H54 (cell line): Measurements from ENCODE around the gene SRRD.
"Not testable (repeated sequence)": the region's sequence is repeated elsewhere in the genome, so short reads cannot be mapped to it uniquely, and the experiment has no call there.

Source experiments
- DNase-seq: peaks from one replicate; pipeline ENCODE4 v3.0.0; 2011; ENCODE audit warnings: low spot score, mixed read lengths; ENCODE audit not compliant: insufficient read length
- FAIRE-seq: peaks from 3 replicates; lab custom pipeline; 2011; peaks lifted over from hg19 to GRCh38; lab: Jason Lieb, UNC
- POLR2A ChIP-seq: IDR thresholded peaks from 2 replicates; pipeline ENCODE4 v1.6.1; 2011; ENCODE audit warnings: low read depth, mild to moderate bottlenecking, low read length

SRRD gene

DNA sequence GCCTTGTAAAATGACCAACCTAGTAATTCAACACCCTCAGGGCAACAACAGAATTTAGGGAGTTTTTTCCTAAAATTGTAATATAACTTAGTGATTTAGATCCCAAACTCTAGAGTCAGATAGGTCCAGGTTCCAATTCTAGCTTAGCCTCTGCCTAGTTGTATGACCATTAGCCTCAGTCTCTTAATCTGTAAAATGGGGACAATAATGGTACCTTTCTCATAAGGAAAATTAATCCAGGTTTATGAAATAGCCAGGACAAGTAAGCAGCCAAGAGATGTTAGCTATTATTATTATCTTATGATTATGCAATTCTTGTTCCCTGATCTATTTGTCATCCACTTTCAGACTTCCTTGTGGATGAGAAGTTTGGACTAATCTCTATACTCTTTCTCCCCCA, 24.5 kb downstream of the SRRD start:
- no peak for FAIRE-seq
- DNase-seq: no peak
- no peak for TF ChIP-seq POLR2A

DNA sequence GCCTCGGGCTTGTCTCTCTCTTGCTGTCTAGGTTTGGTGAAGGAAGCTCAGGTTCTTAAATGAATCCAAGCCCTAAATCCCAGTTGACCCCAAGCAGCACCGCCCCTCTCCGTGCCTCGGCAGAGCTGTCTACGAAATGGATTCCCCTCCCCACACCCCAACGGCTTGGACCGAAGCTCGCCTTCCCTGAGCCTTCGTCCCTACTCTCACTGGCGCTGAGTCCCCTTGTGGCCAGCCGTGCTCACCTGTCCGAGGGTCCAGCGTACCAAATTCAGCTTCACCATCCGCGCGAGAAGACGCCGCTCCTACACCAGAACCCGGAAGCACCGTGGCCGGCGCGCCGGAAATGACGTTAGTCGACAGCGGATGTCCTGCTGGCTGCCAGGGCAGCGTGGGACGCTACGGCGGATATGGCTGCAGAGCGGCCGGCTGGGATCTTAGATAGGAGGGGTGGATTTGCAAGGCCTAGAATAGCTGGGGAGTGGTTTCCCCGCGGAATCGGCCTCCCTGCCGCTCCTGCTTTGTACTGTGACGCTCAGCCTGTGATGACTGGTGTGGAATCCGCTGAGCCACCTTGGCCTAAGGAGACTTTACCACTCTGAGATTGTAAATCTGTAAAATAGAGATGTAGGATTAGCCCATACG, 28.6 kb downstream of the SRRD start, which contains the start of gene TFIP11:
Gene TFIP11 (minus strand): TSS at position 325 of the 645 bp plus-strand sequence. CDS start 2,201 bp downstream, outside the sequence.
- DNase-seq (peak; percentile 82), FAIRE-seq (no peak)
- TF ChIP-seq POLR2A: peak; percentile 69

DNA sequence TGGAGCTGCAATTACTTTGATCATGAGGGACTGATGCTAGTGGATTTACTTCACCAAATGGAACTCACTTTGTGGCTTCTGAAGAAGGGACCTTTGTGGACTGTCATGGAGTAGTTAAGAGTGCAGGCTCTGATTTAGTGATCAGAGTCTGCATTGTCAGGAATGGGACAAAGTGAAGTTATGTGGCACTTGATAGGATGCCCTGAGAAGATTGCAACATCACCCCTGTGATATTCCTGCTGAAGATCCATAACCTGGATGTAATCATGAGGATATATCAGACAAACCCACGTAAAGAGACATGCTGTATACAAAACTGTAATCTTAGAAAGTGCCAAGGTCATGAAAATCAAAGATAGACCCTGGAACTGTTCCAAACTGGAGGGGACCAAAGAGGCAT, 30.2 kb downstream of the SRRD start:
- no peak for TF ChIP-seq POLR2A
- no peak for FAIRE-seq

DNA sequence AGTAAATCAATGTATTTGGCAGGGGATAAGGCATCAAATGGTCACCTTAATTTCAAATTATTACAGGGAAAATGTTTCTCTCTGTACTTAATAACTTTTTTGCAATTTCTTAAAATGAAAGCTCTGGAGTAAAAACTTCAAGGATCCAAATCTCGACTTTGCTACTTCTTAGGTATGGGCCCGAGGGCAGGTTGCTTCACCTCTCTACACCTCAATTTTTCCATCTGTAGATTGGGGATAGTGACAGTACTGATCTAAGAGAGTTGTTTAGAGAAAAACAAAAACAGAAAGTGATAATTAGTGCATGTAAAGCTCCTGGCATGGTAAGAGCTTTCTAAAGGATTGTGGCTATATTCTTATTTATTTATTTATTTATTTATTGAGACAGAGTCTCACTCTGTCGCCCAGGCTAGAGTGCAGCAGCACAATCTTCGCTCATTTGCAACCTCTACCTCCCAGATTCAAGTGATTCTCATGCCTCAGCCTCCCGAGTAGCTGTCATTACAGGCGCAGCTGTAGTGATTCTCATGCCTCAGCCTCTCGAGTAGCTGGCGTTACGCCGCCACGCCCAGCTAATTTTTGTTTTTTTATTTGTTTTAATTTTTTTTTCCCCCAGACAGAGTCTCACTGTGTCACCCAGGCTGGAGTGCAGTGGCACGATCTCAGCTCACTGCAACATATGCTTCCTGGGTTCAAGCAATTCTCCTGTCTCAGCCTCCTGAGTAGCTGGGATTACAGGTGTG, 30.9 kb downstream of the SRRD start:
- FAIRE-seq (no peak), DNase-seq (no peak)
- TF ChIP-seq POLR2A: no peak

More for the DNA sequence above, 30.2 kb downstream of the SRRD start:
- DNase-seq: no peak

DNA sequence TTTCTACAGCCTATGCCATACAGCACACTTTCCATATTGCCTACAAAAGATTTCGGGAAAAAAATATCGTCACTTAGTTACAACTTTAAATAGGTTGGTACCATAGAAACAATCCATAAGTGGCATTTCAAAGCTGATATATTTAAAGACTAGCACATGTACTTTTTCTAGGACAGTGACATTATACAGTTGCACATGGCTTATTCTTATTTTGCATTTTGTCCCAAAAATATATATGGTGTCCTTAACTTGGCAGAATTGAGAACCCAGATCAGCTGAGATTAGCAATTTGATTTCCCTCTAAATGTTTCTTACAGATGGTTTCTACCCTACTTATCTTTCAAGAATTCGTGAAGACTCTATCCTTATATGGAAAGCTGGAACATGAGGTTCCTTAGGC, 32.3 kb downstream of the SRRD start:
- FAIRE-seq (no peak), DNase-seq (no peak)
- no peak for TF ChIP-seq POLR2A

DNA sequence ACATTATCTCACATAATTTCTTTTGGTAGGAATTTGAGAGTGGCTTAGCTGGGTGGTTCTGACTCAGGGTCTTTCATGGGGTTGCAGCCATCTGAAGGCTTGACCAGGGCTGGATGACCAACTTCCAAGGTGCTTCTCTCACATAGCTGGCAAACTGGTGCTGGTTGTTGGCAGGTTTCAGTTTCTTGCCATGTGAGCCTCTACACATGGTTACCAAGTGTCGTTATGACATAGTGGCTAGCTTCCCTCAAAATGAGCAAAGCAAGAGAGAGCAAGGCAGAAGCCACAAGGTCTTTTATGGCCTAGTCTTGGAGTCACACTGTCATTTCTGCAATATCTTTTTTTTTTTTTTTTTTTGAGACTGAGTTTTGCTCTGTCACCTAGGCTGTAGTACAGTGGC, 32.8 kb downstream of the SRRD start:
- TF ChIP-seq POLR2A: no peak

DNA sequence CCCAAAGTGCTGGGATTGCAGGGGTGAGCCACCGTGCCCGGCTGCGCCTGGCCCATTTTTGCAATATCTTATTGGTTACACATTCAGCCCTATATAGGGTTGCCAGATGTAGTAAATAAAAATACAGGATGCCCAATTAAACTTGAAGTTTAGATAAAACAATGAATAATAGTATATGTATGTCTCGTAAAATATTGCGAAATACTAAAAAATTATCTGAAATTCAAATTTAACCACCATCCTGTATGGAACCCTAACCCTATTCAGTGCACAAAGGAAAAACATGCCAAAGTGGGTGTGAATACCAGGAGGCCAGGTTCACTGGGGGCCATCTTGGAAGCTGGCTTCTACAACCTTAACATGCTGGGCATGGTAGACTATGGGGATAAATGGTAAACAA, 33.8 kb downstream of the SRRD start:
- no peak for FAIRE-seq
- no peak for DNase-seq
- no peak for TF ChIP-seq POLR2A

More for the DNA sequence above, 32.8 kb downstream of the SRRD start:
- DNase-seq: no peak
- no peak for FAIRE-seq

DNA sequence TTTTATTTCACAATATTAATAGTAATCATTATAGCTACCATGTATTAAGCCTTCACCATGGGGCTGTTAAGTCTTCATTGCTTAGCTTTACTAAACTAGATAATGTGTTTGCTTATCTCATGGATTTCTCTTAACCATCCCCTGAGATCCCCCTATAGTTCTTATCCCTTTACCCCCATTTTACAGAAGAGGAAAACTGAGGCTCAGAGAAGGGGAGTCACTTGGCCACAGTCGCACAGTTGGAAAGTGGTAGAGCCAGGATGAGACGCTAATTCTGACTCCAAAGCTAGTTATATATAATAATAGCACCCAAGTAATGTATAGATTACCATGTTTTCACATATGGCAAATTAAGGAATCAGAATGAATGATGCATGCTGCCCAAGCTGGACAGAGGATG, 38.3 kb downstream of the SRRD start:
- no peak for TF ChIP-seq POLR2A
- FAIRE-seq: no peak

DNA sequence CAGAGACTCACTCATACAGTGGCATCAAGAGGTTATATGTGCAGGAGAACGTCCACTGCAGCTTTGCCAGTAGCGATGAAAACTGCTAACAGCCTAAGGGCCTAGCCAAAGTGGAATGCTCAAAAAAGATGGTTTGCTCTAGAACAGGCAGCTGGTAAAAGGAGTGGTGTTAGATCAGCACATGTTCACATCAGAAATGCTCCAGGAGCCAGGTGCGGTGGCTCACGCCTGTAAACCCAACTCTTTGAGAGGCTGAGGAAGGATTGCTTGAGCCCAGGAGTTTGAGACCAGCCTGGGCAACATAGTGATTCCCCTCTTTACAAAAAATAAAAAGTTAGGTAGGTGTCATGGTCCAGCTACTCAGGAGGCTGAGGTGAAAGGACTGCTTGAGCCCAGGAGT, 38.9 kb downstream of the SRRD start:
- FAIRE-seq (no peak), DNase-seq (no peak)
- no peak for TF ChIP-seq POLR2A

More for the DNA sequence above, 38.3 kb downstream of the SRRD start:
- no peak for DNase-seq

DNA sequence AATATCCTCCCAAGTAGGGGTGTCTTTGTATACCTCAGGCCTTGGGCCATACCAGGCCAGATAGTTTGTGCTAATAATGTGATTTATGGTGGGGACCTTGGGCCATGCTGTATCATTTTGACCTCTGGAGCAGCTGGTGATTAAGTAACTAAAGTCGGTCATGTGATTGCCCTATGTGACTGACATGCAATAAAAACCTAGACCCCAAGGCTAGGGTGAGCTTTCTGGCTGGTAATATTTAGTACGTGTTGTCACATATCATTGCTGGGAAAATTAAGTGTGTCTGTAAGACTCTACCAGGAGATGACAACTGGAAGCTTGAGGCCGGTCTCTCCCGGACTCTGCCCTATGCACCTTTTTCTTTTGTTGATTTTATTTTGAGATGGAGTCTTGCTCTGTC, 41.2 kb downstream of the SRRD start:
- no peak for TF ChIP-seq POLR2A

DNA sequence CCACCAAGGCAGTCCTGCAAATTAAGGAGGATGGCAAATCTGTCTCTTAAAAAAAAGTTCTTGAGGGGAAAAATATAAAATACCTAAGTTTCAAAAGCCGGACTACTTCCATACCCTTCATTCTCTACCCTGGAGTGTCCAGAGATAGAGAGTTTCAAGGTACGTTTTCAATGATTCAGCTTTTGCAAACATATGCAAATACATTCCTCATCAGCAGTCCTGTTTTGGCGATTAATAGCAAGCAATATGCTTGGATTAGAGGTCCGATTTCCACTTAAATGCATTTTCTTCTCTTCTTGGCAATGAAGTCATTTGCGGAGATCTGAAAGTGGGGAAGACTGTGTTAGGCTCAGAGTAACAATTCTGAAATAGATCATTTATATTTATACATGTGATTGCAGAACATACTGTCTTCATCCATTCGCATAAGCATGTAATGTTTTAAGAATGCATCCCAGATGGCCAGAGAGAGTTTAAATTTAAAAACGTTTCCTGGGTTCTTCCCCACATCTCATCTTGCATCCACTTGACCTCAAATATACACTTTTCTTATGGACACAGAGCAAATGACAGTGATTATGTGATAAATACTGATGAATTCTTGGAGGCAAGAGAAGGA, 42.4 kb downstream of the SRRD start:
- TF ChIP-seq POLR2A: no peak
- no peak for FAIRE-seq

More for the DNA sequence above, 41.2 kb downstream of the SRRD start:
- no peak for FAIRE-seq
- no peak for DNase-seq

DNA sequence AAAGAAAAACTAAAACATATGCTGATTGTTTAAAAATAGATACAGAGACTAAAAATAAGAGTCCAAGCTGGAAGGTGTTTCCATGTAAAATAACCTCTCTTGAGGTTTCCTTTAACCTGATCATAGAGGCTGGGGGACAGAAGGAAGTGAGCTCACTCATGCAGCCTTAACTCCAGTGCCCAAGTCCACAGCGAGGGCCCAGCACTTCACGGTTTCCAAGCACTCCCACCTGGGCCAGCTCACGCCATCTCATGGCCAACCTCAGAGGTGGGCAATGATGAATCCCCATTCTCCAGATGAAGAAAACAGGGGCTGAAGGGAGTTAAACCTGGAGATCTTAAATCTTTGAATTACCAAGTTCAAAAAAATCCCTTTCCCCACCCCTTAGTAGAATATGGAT, 43.5 kb downstream of the SRRD start:
- DNase-seq (no peak), FAIRE-seq (no peak)
- TF ChIP-seq POLR2A: no peak

More for the DNA sequence above, 42.4 kb downstream of the SRRD start:
- no peak for DNase-seq

DNA sequence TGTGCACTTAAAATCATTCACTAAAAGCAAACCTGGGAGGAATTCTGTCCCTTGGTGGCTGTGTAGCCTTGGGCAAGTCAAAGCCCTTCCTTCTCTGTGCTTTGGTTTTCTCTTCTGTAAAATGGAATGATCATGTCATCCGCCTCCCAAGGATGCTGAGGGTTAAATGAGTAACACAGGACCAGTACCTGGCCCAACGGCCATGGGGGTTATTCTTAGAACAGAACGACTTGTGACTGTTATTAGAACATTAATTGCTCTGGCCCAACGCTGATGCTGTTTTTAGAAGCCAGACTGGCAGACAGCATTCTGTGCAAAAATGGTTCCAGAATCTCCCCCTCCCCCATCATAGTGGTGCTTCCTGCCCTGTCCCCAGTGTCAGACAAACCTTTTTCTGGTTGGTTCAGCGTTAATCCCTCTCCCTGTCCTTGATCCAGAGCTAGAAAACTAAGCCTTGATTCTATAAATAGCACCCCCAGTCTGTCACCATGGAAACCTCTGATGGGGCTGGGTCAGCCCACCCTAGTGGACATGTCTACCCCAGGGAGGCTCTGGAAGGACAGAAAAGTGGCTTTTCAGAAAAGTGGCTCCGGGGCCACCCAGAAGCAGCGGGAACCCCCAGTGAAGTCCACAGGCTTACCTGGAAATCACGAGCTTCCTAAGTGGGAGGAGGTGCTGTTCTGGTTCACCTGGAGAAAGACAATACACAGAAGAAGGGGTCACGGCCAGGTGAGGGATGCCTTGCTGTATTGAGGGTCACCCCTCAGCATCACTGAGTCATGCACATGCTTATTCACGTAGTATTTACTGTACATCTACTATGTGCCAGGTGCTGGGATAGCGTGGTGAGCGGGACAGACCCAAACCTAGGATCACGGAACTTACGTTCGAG, 44.1 kb downstream of the SRRD start:
- no peak for TF ChIP-seq POLR2A
- FAIRE-seq (no peak), DNase-seq (no peak)

DNA sequence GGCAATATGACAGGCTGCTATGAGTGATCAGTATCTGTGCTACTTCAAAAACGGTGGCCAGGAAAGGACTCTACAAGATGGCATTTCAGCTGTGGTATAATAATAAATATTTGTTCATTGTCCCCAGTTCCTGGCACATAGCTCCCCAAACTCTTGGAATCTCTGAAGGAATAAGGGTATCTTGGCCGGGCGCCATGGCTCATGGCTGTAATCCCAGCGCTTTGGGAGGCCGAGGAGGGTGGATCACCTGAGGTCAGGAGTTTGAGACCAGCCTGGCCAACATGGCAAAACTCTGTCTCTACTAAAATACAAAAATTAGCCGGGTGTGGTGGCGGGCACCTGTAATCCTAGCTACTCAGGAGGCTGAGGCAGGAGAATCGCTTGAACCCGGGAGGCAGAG, 44.8 kb downstream of the SRRD start:
- FAIRE-seq: not testable (repeated sequence)

More for the DNA sequence above, 44.8 kb downstream of the SRRD start:
- not testable (repeated sequence) for DNase-seq
